Measurements from ENCODE around the gene TP53AIP1.
"Not testable (repeated sequence)": the region's sequence is repeated elsewhere in the genome, so short reads cannot be mapped to it uniquely, and the experiment has no call there.

The TP53AIP1 gene

GRCh38 chr11:128926000-128926399 lies 16.7 kb downstream of the TP53AIP1 start:
- Mint-ChIP-seq H3K9me3 (no peaks in the 10 kb centered on the region), H3K27ac (no peak overlapping the region), H3K27me3 (ENCODE audit: low read depth) (peaks cover 3% of the 10 kb centered on the region), H3K4me1 (ENCODE audit: low read depth) (peaks cover 10% of the 10 kb centered on the region), H3K4me3 (no peak overlapping the region), H3K36me3 (ENCODE audit: low read depth) (no peaks in the 10 kb centered on the region)

GRCh38 chr11:128925250-128925600 lies 17.4 kb downstream of the TP53AIP1 start:
- Mint-ChIP-seq H3K4me1 (ENCODE audit: low read depth) (peaks cover 10% of the 10 kb centered on the region), H3K4me3 (no peak overlapping the region), H3K36me3 (ENCODE audit: low read depth) (no peaks in the 10 kb centered on the region), H3K27ac (no peak overlapping the region), H3K9me3 (no peaks in the 10 kb centered on the region), H3K27me3 (ENCODE audit: low read depth) (peaks cover 4% of the 10 kb centered on the region)

- H3K27ac Mint-ChIP-seq: no peak overlapping the region
- H3K36me3 Mint-ChIP-seq (ENCODE audit: low read depth): no peaks in the 10 kb centered on the region
- peaks cover 4% of the 10 kb centered on the region for H3K27me3 Mint-ChIP-seq (ENCODE audit: low read depth)
- H3K4me1 Mint-ChIP-seq (ENCODE audit: low read depth): peaks cover 10% of the 10 kb centered on the region
- H3K9me3 Mint-ChIP-seq: no peaks in the 10 kb centered on the region
- no peak overlapping the region for H3K4me3 Mint-ChIP-seq
These were observed 18.0 kb downstream of the TP53AIP1 start for GRCh38 chr11:128924510-128925249.

- Mint-ChIP-seq H3K36me3 (ENCODE audit: low read depth) (no peaks in the 10 kb centered on the region), H3K27me3 (ENCODE audit: low read depth) (peaks cover 4% of the 10 kb centered on the region), H3K4me1 (ENCODE audit: low read depth) (peaks cover 9% of the 10 kb centered on the region), H3K27ac (no peak overlapping the region), H3K4me3 (no peak overlapping the region), H3K9me3 (no peaks in the 10 kb centered on the region)
These were observed 18.6 kb downstream of the TP53AIP1 start for GRCh38 chr11:128924104-128924503.

- no peaks in the 10 kb centered on the region for H3K36me3 Mint-ChIP-seq (ENCODE audit: low read depth)
- H3K4me1 Mint-ChIP-seq (ENCODE audit: low read depth): peaks cover 3% of the 10 kb centered on the region
- H3K9me3 Mint-ChIP-seq: no peaks in the 10 kb centered on the region
- no peak overlapping the region for H3K27ac Mint-ChIP-seq
- no peak overlapping the region for H3K4me3 Mint-ChIP-seq
- H3K27me3 Mint-ChIP-seq (ENCODE audit: low read depth): peaks cover 8% of the 10 kb centered on the region
These were observed 20.9 kb downstream of the TP53AIP1 start for GRCh38 chr11:128921793-128922192.

- Mint-ChIP-seq H3K36me3 (ENCODE audit: low read depth) (no peaks in the 10 kb centered on the region), H3K4me3 (no peak overlapping the region), H3K4me1 (ENCODE audit: low read depth) (peaks cover 3% of the 10 kb centered on the region), H3K27me3 (ENCODE audit: low read depth) (peaks cover 8% of the 10 kb centered on the region), H3K9me3 (no peaks in the 10 kb centered on the region), H3K27ac (no peak overlapping the region)
These were observed 22.0 kb downstream of the TP53AIP1 start for GRCh38 chr11:128920666-128921065.

GRCh38 chr11:128919635-128920034 lies 23.0 kb downstream of the TP53AIP1 start:
- not testable (repeated sequence) for H3K27ac Mint-ChIP-seq, H3K4me3 Mint-ChIP-seq

GRCh38 chr11:128919216-128919615 lies 23.5 kb downstream of the TP53AIP1 start:
- peaks cover 3% of the 10 kb centered on the region for H3K4me1 Mint-ChIP-seq (ENCODE audit: low read depth)
- peaks cover 8% of the 10 kb centered on the region for H3K27me3 Mint-ChIP-seq (ENCODE audit: low read depth)
- peak overlapping the region; percentile 47 for H3K27ac Mint-ChIP-seq
- H3K4me3 Mint-ChIP-seq: no peak overlapping the region
- H3K9me3 Mint-ChIP-seq: no peaks in the 10 kb centered on the region
- H3K36me3 Mint-ChIP-seq (ENCODE audit: low read depth): no peaks in the 10 kb centered on the region

More at GRCh38 chr11:128919635-128920034, 23.0 kb downstream of the TP53AIP1 start:
- not testable (repeated sequence) for H3K9me3 Mint-ChIP-seq; H3K27me3 Mint-ChIP-seq (ENCODE audit: low read depth); H3K36me3 Mint-ChIP-seq (ENCODE audit: low read depth); H3K4me1 Mint-ChIP-seq (ENCODE audit: low read depth)

GRCh38 chr11:128917144-128917724 lies 25.4 kb downstream of the TP53AIP1 start:
- H3K9me3 Mint-ChIP-seq: no peaks in the 10 kb centered on the region
- peak overlapping the region; percentile 27 for H3K27ac Mint-ChIP-seq
- H3K36me3 Mint-ChIP-seq (ENCODE audit: low read depth): no peaks in the 10 kb centered on the region
- H3K27me3 Mint-ChIP-seq (ENCODE audit: low read depth): peaks cover 8% of the 10 kb centered on the region
- H3K4me3 Mint-ChIP-seq: no peak overlapping the region
- peaks cover 3% of the 10 kb centered on the region for H3K4me1 Mint-ChIP-seq (ENCODE audit: low read depth)

- Mint-ChIP-seq H3K9me3 (no peaks in the 10 kb centered on the region), H3K27me3 (ENCODE audit: low read depth) (peaks cover 8% of the 10 kb centered on the region), H3K27ac (no peak overlapping the region), H3K4me3 (no peak overlapping the region), H3K36me3 (ENCODE audit: low read depth) (no peaks in the 10 kb centered on the region), H3K4me1 (ENCODE audit: low read depth) (peaks cover 3% of the 10 kb centered on the region)
These were observed 26.0 kb downstream of the TP53AIP1 start for GRCh38 chr11:128916681-128917080.

- Mint-ChIP-seq H3K27ac (no peak overlapping the region), H3K4me3 (no peak overlapping the region), H3K4me1 (ENCODE audit: low read depth) (peaks cover 3% of the 10 kb centered on the region), H3K36me3 (ENCODE audit: low read depth) (no peaks in the 10 kb centered on the region), H3K9me3 (no peaks in the 10 kb centered on the region), H3K27me3 (ENCODE audit: low read depth) (peaks cover 6% of the 10 kb centered on the region)
These were observed 26.6 kb downstream of the TP53AIP1 start for GRCh38 chr11:128916037-128916572.

- no peak overlapping the region for H3K27ac Mint-ChIP-seq
- H3K27me3 Mint-ChIP-seq (ENCODE audit: low read depth): peaks cover 8% of the 10 kb centered on the region
- peaks cover 3% of the 10 kb centered on the region for H3K4me1 Mint-ChIP-seq (ENCODE audit: low read depth)
- H3K4me3 Mint-ChIP-seq: no peak overlapping the region
- no peaks in the 10 kb centered on the region for H3K9me3 Mint-ChIP-seq
- H3K36me3 Mint-ChIP-seq (ENCODE audit: low read depth): no peaks in the 10 kb centered on the region
These were observed 27.5 kb downstream of the TP53AIP1 start for GRCh38 chr11:128915149-128915521.

GRCh38 chr11:128914216-128915148 lies 28.2 kb downstream of the TP53AIP1 start:
- Mint-ChIP-seq H3K4me3 (no peak overlapping the region), H3K36me3 (ENCODE audit: low read depth) (no peaks in the 10 kb centered on the region), H3K4me1 (ENCODE audit: low read depth) (peaks cover 3% of the 10 kb centered on the region), H3K27ac (no peak overlapping the region), H3K27me3 (ENCODE audit: low read depth) (peaks cover 14% of the 10 kb centered on the region), H3K9me3 (no peaks in the 10 kb centered on the region)

GRCh38 chr11:128913806-128914205 lies 28.9 kb downstream of the TP53AIP1 start:
- H3K27me3 Mint-ChIP-seq (ENCODE audit: low read depth): peaks cover 20% of the 10 kb centered on the region
- no peaks in the 10 kb centered on the region for H3K36me3 Mint-ChIP-seq (ENCODE audit: low read depth)
- no peak overlapping the region for H3K27ac Mint-ChIP-seq
- H3K4me1 Mint-ChIP-seq (ENCODE audit: low read depth): no peaks in the 10 kb centered on the region
- no peaks in the 10 kb centered on the region for H3K9me3 Mint-ChIP-seq
- H3K4me3 Mint-ChIP-seq: no peak overlapping the region
